A549 (cell line): ENCODE results near the gene MAP3K12. TPM values are rescaled to one million over a fixed set of nuclear protein-coding genes. Genes with fewer than 3 reads are reported as not detected.

Experiments used
- ATAC-seq, 2 experiments: fragments of 200-7000 bp in 1 of 2; fragments of >200 bp in 1 of 2; cut with Nextera tagmentation in 1 of 2; cut with Tn5 transposase in 1 of 2; 3 replicates each; pipeline versions ENCODE4 v1.8.0 to v1.9.1; 2018 to 2020; ENCODE audit warnings: mild to moderate bottlenecking in 1 of 2, moderate library complexity in 1 of 2
- CTCF ChIA-PET: fragments of 300-600 bp; sonication (Branson Sonifier 250); formaldehyde crosslinking; extraction: SDS; loops from one replicate; lab custom pipeline; 2021; ENCODE audit warnings: antibody characterized with exemption, inconsistent platforms; lab: Yijun Ruan, JAX
- POLR2A ChIA-PET: fragments of 350-600 bp; formaldehyde crosslinking; extraction: SDS; loops from one replicate; lab custom pipeline; 2021; ENCODE audit warnings: antibody characterized with exemption, inconsistent platforms; lab: Yijun Ruan, JAX
- DNase-seq, 2 experiments: peaks; one replicate each; pipeline versions ENCODE4 v3.0.0 to v3.0.0-alpha.2; 2011 to 2016; ENCODE audit warnings: low read depth in 1 of 2, low spot score in 1 of 2
- FAIRE-seq: peaks from 2 replicates; lab custom pipeline; 2011; peaks lifted over from hg19 to GRCh38; lab: Jason Lieb, UNC
- H3K27ac ChIP-seq, 2 experiments: fragments of >200 bp; sonication (Bioruptor Twin); formaldehyde crosslinking; 3 replicates each; pipeline ENCODE4 v1.5.1; 2016 to 2017
- H3K4me1 ChIP-seq: fragments of >200 bp; sonication (Bioruptor Twin); formaldehyde crosslinking; 3 replicates; pipeline ENCODE4 v1.6.1; 2016
- H3K4me2 ChIP-seq: fragments of >200 bp; sonication (Bioruptor Twin); formaldehyde crosslinking; 3 replicates; pipeline ENCODE4 v1.6.1; 2016
- H3K4me3 ChIP-seq: fragments of >200 bp; sonication (Bioruptor Twin); formaldehyde crosslinking; 3 replicates; pipeline ENCODE4 v1.5.1; 2016
- H3K9me3 ChIP-seq: fragments of >200 bp; sonication (Bioruptor Twin); formaldehyde crosslinking; 3 replicates; pipeline ENCODE4 v1.6.1; 2016
- BHLHE40 ChIP-seq: IDR thresholded peaks from 2 replicates; pipeline ENCODE4 v1.6.1; 2012; ENCODE audit warnings: low read depth, low read length, inconsistent platforms
- CBX8 ChIP-seq: fragments of 200-600 bp; sonication (generic); IDR thresholded peaks from 2 replicates; pipeline ENCODE4 v1.6.1; 2016
- CEBPB ChIP-seq, 2 experiments: fragments of >200 bp in 1 of 2; sonication (Bioruptor Twin) in 1 of 2; formaldehyde crosslinking in 1 of 2; IDR thresholded peaks; 2 replicates each; pipeline ENCODE4 v1.6.1; 2012 to 2016
- CHD2 ChIP-seq: fragments of 150-350 bp; IDR thresholded peaks from 2 replicates; pipeline ENCODE4 v1.6.1; 2014; ENCODE audit warnings: low read length; ENCODE audit not compliant: partially characterized antibody
- EP300 ChIP-seq, 2 experiments: fragments of >200 bp; sonication (Bioruptor Twin); formaldehyde crosslinking; IDR thresholded peaks; 2 replicates in 1 of 2; 3 replicates in 1 of 2; pipeline ENCODE4 v1.6.1; 2016 to 2017
- ESRRA ChIP-seq: fragments of 150-350 bp; IDR thresholded peaks from 2 replicates; pipeline ENCODE4 v1.6.1; 2014; ENCODE audit warnings: mild to moderate bottlenecking, low read length, borderline replicate concordance
- FOSB ChIP-seq: fragments of 250-450 bp; sonication (Bioruptor Pico); IDR thresholded peaks from 2 replicates; pipeline ENCODE4 v1.5.0; 2020; ENCODE audit warnings: mild to moderate bottlenecking, moderate library complexity
- GATA3 ChIP-seq: IDR thresholded peaks from 2 replicates; pipeline ENCODE4 v1.6.1; 2012; ENCODE audit warnings: borderline replicate concordance
- HDAC2 ChIP-seq: fragments of 200-600 bp; sonication (generic); IDR thresholded peaks from 2 replicates; pipeline ENCODE4 v1.6.1; 2016
- HOXB13 ChIP-seq: fragments of 250-450 bp; sonication (Bioruptor Pico); IDR thresholded peaks from 2 replicates; pipeline ENCODE4 v1.5.0; 2020; ENCODE audit warnings: low read depth, mild to moderate bottlenecking, moderate library complexity
- HOXB5 ChIP-seq: fragments of 250-450 bp; sonication (Bioruptor Pico); IDR thresholded peaks from 2 replicates; pipeline ENCODE4 v1.5.0; 2020; ENCODE audit warnings: mild to moderate bottlenecking, moderate library complexity
- KDM1A ChIP-seq: fragments of 200-600 bp; sonication (generic); IDR thresholded peaks from 2 replicates; pipeline ENCODE4 v1.6.1; 2016; ENCODE audit warnings: low read depth, mild to moderate bottlenecking
- NR3C1 ChIP-seq: fragments of >200 bp; sonication (Bioruptor Twin); formaldehyde crosslinking; IDR thresholded peaks from 3 replicates; pipeline ENCODE4 v1.6.1; 2017
- PHF8 ChIP-seq: fragments of 200-600 bp; sonication (generic); IDR thresholded peaks from 2 replicates; pipeline ENCODE4 v1.6.1; 2016; ENCODE audit warnings: low read depth, mild to moderate bottlenecking, antibody characterized with exemption, moderate library complexity, borderline replicate concordance
- POLR2A ChIP-seq: IDR thresholded peaks from 2 replicates; pipeline ENCODE4 v1.6.1; 2012; ENCODE audit warnings: mild to moderate bottlenecking, low read length
- RCOR1 ChIP-seq: fragments of 150-350 bp; IDR thresholded peaks from 2 replicates; pipeline ENCODE4 v1.6.1; 2014; ENCODE audit warnings: antibody characterized with exemption, low read length, low read depth
- SREBF2 ChIP-seq: fragments of 450-650 bp; IDR thresholded peaks from 2 replicates; pipeline ENCODE4 v1.6.1; 2014; ENCODE audit warnings: mild to moderate bottlenecking, moderate library complexity
- TP53 ChIP-seq: fragments of 250-450 bp; sonication (Bioruptor Pico); IDR thresholded peaks from 2 replicates; pipeline ENCODE4 v1.5.0; 2021; ENCODE audit warnings: mild to moderate bottlenecking, moderate library complexity
- WGBS: methylation state at CpG from one replicate; pipeline ENCODE4 v1.1.6; 2017; ENCODE audit errors: missing lambda C conversion rate; 5-methylcytosine and 5-hydroxymethylcytosine counted together
- polyA plus RNA-seq, 4 experiments: library from polyadenylated mRNA; depleted of rRNA in 3 of 4; stranded (reverse); fragments of >200 nt; fragmentation: RNase III in 1 of 4; extraction: RNeasy Plus Mini Kit Qiagen cat#74134 plus additional on column Dnase treatment in 1 of 4; gene quantifications; 2 replicates in 3 of 4; 3 replicates in 1 of 4; pipeline ENCODE4 v1.2.3, GENCODE V29; 2011 to 2017
- TF ChIP-seq, protein P1 (sequence below): fragments of >200 bp; sonication (Bioruptor Twin); formaldehyde crosslinking; IDR thresholded peaks from 3 replicates; pipeline ENCODE4 v1.6.1; 2016
- TF ChIP-seq, protein P2 (sequence below): fragments of 250-450 bp; sonication (Bioruptor Pico); IDR thresholded peaks from 2 replicates; pipeline ENCODE4 v1.5.0; 2021; ENCODE audit warnings: mild to moderate bottlenecking, moderate library complexity, borderline replicate concordance
- TF ChIP-seq, protein P3 (sequence below): IDR thresholded peaks from 2 replicates; pipeline ENCODE4 v1.6.1; 2012
- TF ChIP-seq, protein P4 (sequence below): fragments of 250-450 bp; sonication (Bioruptor Pico); IDR thresholded peaks from 2 replicates; pipeline ENCODE4 v1.5.0; 2020; ENCODE audit warnings: low read depth, mild to moderate bottlenecking, moderate library complexity
- TF ChIP-seq, protein P5 (sequence below): fragments of 150-350 bp; IDR thresholded peaks from 2 replicates; pipeline ENCODE4 v1.6.1; 2014; ENCODE audit warnings: low read depth, mild to moderate bottlenecking, low read length
- TF ChIP-seq, protein P6 (sequence below): fragments of >200 bp; sonication (Bioruptor Twin); formaldehyde crosslinking; IDR thresholded peaks from 2 replicates; pipeline ENCODE4 v1.6.1; 2016

MAP3K12 gene
- polyA plus RNA-seq, 2 of the 4 experiments (the other 2 are of a cell fraction), result 18.7 to 21.9 TPM

DNA sequence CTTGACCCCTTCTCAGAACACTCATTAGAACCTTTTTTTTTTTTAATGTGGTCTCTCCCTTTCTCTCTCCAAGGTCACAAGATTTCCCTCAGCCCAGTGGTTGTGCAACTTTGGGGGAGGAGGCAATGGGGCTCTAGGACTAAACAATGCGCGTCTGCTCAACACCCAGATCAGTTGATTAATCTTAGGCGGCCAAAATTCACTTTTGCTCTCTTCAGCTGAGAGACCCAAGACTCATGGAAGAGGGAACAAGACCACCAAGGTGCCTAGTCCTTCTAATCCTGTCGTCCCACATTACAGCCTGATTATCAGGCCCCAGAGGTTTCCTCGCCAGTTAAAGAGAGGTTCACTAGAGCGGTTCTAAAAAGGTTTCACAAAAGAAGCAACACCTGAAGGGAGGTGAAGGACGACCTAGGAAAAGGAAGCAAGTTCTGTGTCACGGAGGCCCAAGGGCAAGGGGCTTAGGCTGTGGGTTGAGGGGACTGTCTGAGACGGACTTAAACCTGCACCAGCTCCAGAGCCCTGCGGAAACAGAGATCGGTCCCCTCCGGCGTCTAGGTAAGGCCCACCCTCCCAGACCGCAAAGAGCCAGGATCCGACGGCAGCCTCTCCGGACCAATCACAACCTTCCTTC, 1.0 kb upstream of the MAP3K12 start:
- H3K4me2 ChIP-seq, result peak overlapping the region; percentile 97
- ATAC-seq, result peak; percentile 1 to 77; a peak in 4 of 6 replicates
- peak in 1 of 2 experiments; percentile 50 for DNase-seq
- H3K9me3 ChIP-seq, result no peaks in the 10 kb centered on the region
- FAIRE-seq, result no peak
- peak overlapping the region; percentile 64 for H3K4me3 ChIP-seq
- ChIA-PET CTCF (interaction anchor here (0.8 to 13.1 kb wide), 11 partner anchors 10 to 246 kb away, joined by 3 to 104 read pairs (median 5); partner anchors contain the start of genes AAAS, ATP5MC2 and NPFF), POLR2A (interaction anchor here (0.5 to 3.2 kb wide), 32 partner anchors 8 to 595 kb away, joined by 3 to 34 read pairs (median 5); partner anchors contain the start of genes AAAS, ATP5MC2, KRT8 and MYG1)
- H3K4me1 ChIP-seq, result peaks cover 48% of the 10 kb centered on the region
- H3K27ac ChIP-seq, result peak overlapping the region; percentile 94 to 96
- WGBS, result 3% methylated on average over 17 of the region's 17 CpGs
- TF ChIP-seq, protein P1, sequence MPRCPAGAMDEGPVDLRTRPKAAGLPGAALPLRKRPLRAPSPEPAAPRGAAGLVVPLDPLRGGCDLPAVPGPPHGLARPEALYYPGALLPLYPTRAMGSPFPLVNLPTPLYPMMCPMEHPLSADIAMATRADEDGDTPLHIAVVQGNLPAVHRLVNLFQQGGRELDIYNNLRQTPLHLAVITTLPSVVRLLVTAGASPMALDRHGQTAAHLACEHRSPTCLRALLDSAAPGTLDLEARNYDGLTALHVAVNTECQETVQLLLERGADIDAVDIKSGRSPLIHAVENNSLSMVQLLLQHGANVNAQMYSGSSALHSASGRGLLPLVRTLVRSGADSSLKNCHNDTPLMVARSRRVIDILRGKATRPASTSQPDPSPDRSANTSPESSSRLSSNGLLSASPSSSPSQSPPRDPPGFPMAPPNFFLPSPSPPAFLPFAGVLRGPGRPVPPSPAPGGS, result peak; percentile 34; the same call in 1 of the 3 replicates
- TF ChIP-seq, protein P2, sequence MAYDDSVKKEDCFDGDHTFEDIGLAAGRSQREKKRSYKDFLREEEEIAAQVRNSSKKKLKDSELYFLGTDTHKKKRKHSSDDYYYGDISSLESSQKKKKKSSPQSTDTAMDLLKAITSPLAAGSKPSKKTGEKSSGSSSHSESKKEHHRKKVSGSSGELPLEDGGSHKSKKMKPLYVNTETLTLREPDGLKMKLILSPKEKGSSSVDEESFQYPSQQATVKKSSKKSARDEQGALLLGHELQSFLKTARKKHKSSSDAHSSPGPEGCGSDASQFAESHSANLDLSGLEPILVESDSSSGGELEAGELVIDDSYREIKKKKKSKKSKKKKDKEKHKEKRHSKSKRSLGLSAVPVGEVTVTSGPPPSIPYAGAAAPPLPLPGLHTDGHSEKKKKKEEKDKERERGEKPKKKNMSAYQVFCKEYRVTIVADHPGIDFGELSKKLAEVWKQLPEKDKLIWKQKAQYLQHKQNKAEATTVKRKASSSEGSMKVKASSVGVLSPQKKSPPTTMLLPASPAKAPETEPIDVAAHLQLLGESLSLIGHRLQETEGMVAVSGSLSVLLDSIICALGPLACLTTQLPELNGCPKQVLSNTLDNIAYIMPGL, result no peak
- peak; percentile 75 for TF ChIP-seq POLR2A
- TF ChIP-seq KDM1A, result no peak
- TF ChIP-seq, protein P3, sequence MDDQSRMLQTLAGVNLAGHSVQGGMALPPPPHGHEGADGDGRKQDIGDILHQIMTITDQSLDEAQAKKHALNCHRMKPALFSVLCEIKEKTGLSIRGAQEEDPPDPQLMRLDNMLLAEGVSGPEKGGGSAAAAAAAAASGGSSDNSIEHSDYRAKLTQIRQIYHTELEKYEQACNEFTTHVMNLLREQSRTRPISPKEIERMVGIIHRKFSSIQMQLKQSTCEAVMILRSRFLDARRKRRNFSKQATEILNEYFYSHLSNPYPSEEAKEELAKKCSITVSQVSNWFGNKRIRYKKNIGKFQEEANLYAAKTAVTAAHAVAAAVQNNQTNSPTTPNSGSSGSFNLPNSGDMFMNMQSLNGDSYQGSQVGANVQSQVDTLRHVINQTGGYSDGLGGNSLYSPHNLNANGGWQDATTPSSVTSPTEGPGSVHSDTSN, result no peak
- no peak for TF ChIP-seq HOXB5
- peak; percentile 76 to 84; a peak in 3 of 4 replicates for TF ChIP-seq CEBPB (IDR thresholded peaks at IDR 0.05)
- TF ChIP-seq GATA3, result no peak
- TF ChIP-seq, protein P4, sequence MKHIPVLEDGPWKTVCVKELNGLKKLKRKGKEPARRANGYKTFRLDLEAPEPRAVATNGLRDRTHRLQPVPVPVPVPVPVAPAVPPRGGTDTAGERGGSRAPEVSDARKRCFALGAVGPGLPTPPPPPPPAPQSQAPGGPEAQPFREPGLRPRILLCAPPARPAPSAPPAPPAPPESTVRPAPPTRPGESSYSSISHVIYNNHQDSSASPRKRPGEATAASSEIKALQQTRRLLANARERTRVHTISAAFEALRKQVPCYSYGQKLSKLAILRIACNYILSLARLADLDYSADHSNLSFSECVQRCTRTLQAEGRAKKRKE (CRISPR knock-in tag), result no peak
- TF ChIP-seq CHD2, result no peak
- TF ChIP-seq TP53 (CRISPR knock-in tag), result no peak
- TF ChIP-seq NR3C1, result no peak
- no peak for TF ChIP-seq ESRRA

DNA sequence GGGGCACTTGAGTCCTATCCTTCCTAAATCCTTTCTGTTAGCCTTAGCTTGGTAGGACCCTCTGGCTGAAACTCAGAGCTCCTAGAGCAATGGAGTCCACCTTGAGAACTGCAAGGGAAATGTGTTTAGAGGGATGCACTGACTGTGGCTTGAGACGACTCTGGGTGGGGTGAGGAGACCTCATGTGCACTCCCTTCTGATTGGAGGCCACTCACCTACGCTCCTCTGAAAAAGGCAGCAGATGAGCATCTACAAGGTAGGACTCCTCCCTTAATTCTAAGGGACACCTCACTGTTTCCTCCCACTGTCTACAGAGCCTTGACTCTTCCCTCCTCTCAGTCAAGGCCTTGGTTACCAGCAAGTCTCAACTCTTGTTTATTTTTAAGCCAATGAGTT, 1.0 kb downstream of the MAP3K12 start:
- ChIA-PET POLR2A (interaction anchor here (0.7 kb wide), 1 partner anchor 277 kb away, joined by 3 read pairs; no protein-coding TSS in a partner anchor), CTCF (interaction anchor here (0.7 to 8.4 kb wide), 6 partner anchors 9 to 176 kb away, joined by 4 to 53 read pairs (median 8); partner anchors contain the start of genes AAAS and NPFF)
- Histone ChIP-seq H3K9me3 (no peaks in the 10 kb centered on the region), H3K4me1 (peaks cover 54% of the 10 kb centered on the region), H3K27ac (peak overlapping the region; percentile 94 to 96), H3K4me2 (peak overlapping the region; percentile 97), H3K4me3 (peak overlapping the region; percentile 64)
- no peak for TF ChIP-seq HOXB13
- no peak for TF ChIP-seq HDAC2
- TF ChIP-seq RCOR1, result no peak
- TF ChIP-seq, protein P5, sequence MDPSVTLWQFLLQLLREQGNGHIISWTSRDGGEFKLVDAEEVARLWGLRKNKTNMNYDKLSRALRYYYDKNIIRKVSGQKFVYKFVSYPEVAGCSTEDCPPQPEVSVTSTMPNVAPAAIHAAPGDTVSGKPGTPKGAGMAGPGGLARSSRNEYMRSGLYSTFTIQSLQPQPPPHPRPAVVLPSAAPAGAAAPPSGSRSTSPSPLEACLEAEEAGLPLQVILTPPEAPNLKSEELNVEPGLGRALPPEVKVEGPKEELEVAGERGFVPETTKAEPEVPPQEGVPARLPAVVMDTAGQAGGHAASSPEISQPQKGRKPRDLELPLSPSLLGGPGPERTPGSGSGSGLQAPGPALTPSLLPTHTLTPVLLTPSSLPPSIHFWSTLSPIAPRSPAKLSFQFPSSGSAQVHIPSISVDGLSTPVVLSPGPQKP, result no peak
- TF ChIP-seq PHF8, result no peak
- TF ChIP-seq, protein P6, sequence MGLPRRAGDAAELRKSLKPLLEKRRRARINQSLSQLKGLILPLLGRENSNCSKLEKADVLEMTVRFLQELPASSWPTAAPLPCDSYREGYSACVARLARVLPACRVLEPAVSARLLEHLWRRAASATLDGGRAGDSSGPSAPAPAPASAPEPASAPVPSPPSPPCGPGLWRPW, result no peak
- TF ChIP-seq SREBF2, result no peak
- TF ChIP-seq BHLHE40, result no peak
- TF ChIP-seq FOSB (CRISPR knock-in tag), result no peak
- TF ChIP-seq CBX8, result no peak
- TF ChIP-seq EP300 (IDR thresholded peaks at IDR 0.05), result no peak
- TF ChIP-seq, protein P4 (CRISPR knock-in tag), result no peak
- FAIRE-seq, result no peak
- ATAC-seq, result no peak
- WGBS, result 90% methylated on average over 2 of the region's 2 CpGs
- no peak for DNase-seq
